ENCODE results near the gene LIMA1. TPM values are rescaled to one million over a fixed set of nuclear protein-coding genes. Genes with fewer than 3 reads are reported as not detected.

Gene LIMA1
- total and polyA plus RNA-seq, 2 of the 4 experiments (the other 2 are of a cell fraction), result 126 to 163 TPM

DNA sequence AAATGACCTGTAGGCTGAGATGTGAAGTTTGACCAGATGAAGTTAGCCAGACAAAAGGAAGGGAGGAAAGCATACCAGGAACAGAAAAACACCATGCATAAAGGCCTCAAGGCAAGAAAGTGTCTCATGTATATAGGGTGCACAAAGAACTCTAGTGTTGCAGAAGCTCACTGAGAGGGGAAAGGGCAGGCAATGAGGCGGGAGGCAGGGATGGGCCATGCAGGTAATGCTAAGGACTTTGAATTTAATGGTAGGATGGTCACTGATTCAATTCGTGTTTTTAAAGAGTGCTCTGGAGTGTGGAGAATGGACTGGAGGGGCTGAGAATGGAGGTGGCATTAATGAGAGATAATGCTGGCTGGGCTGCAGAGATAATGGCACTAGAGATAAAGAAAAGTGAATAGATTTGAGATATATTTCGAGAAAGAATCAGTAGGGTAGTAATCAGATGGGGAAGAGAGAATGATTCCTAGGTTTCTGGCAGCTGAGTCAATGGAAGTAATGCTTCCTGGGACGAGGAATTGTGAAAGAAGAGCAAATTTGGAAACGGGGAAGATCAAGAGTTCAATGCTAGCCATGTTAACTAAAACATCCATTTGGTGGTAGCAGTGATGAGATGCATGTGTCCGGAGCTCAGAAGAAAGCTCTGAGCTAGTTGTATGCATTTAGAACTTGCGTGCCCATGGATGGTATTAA is 43.1 kb downstream of the LIMA1 start:
- H3K79me1 ChIP-seq (ENCODE audit: low read depth in 1 of 2, low read length in 2 of 2), result peaks cover 9 to 22% of the 10 kb centered on the region in 2 experiments
- H2BK5ac ChIP-seq (ENCODE audit: low read depth, low read length, poor library complexity, severe bottlenecking), result peak overlapping the region; percentile 93
- H3K9me1 ChIP-seq (ENCODE audit: insufficient read depth, low read length), result peaks cover 10% of the 10 kb centered on the region
- peak overlapping the region; percentile 94 for H2BK15ac ChIP-seq (ENCODE audit: low read depth, low read length)
- intact Hi-C loops (cut with micrococcal nuclease) (loop anchor here (5.0 kb wide), 1 partner anchor 72 kb away; no protein-coding TSS in a partner anchor), in situ Hi-C loops (cut with MboI; ENCODE audit: low sequenced_read_pairs) (no loop called here), dilution Hi-C loops (cut with HindIII; ENCODE audit: low sequenced_read_pairs, unreplicated experiment) (no loop called here)
- H4K5ac ChIP-seq (ENCODE audit: low read depth, low read length), result peak overlapping the region; percentile 41
- peak overlapping the region; percentile 89 for H3K14ac ChIP-seq (replicated peaks; ENCODE audit: low read depth, low read length)
- H3K27ac ChIP-seq (ENCODE audit: insufficient read depth, low read length), result peak overlapping the region; percentile 79; the same call in 1 of the 2 replicates
- no peak overlapping the region for H2AK9ac ChIP-seq (replicated peaks; ENCODE audit: low read depth, low read length, poor library complexity)
- no peaks in the 10 kb centered on the region for H3K9me3 ChIP-seq (ENCODE audit: control insufficient read depth, insufficient read depth, low read length)
- no peaks in the 10 kb centered on the region; the same call in 1 of the 2 replicates for H4K20me1 ChIP-seq (ENCODE audit: insufficient read depth, low read length)
- ChIA-PET CTCF (no interaction called here), POLR2A (ENCODE audit: unreplicated experiment) (no interaction called here)
- WGBS, 2 experiments (ENCODE audit: extremely low coverage in 2 of 2, insufficient read length in 1 of 2), result 78 to 100% methylated on average over 1 to 5 of the region's 7 CpGs
- no peak overlapping the region for H3K9ac ChIP-seq (ENCODE audit: low read depth, low read length)
- peak overlapping the region; percentile 4 to 82; a peak in 3 of 4 replicates for H4K8ac ChIP-seq (ENCODE audit: low read depth in 2 of 2, low read length in 2 of 2)
- peak overlapping the region; percentile 81 for H2BK20ac ChIP-seq (ENCODE audit: low read depth, low read length)
- H4K91ac ChIP-seq (ENCODE audit: insufficient read depth, low read depth, low read length), result peak overlapping the region; percentile 68
- peak overlapping the region; percentile 67 for H3K23ac ChIP-seq (ENCODE audit: low read depth, low read length)
- peak overlapping the region; percentile 37; the same call in 1 of the 2 replicates for H3K4me2 ChIP-seq (ENCODE audit: low read depth, low read length)
- H3K56ac ChIP-seq (ENCODE audit: extremely low read depth, insufficient read depth, low read length), result no peak overlapping the region
- H2BK120ac ChIP-seq (ENCODE audit: low read depth, low read length), result peak overlapping the region; percentile 86
- DNase-seq (no peak), ATAC-seq (ENCODE audit: low read depth) (no peak)
- peak overlapping the region; percentile 33 for H2AFZ ChIP-seq (replicated peaks; ENCODE audit: low read length, poor library complexity)
- peaks cover 2% of the 10 kb centered on the region; the same call in 1 of the 2 replicates for H3K36me3 ChIP-seq (ENCODE audit: control insufficient read depth, insufficient read depth, low read length)
- peak overlapping the region; percentile 98 for H2AK5ac ChIP-seq (ENCODE audit: low read depth, low read length)
- H3K4me3 ChIP-seq (ENCODE audit: insufficient read depth, low read depth, low read length), result no peak overlapping the region
- peak overlapping the region; percentile 88 for H3K18ac ChIP-seq (ENCODE audit: low read depth, low read length)
- no TSS peak for BruUV-seq (replicated peaks)
- peak overlapping the region; percentile 82 for H3K4ac ChIP-seq (ENCODE audit: low read depth, low read length)
- H3K4me1 ChIP-seq (ENCODE audit: control insufficient read depth, insufficient read depth, low read length), result peaks cover 23% of the 10 kb centered on the region
- no peaks in the 10 kb centered on the region for H3K27me3 ChIP-seq (ENCODE audit: control insufficient read depth, insufficient read depth, low read length)
- no peak for TF ChIP-seq MAFK (IDR thresholded peaks at IDR 0.05; ENCODE audit: low read depth, low read length)
- no peak for TF ChIP-seq MAZ (IDR thresholded peaks at IDR 0.05; ENCODE audit: borderline replicate concordance, low read depth, low read length)
- TF ChIP-seq MXI1 (IDR thresholded peaks at IDR 0.05; ENCODE audit: borderline replicate concordance, low read depth, low read length), result no peak
- no peak for TF ChIP-seq RAD21 (IDR thresholded peaks at IDR 0.05; ENCODE audit: low read length)
- TF ChIP-seq CHD1 (IDR thresholded peaks at IDR 0.05; ENCODE audit: low read depth, low read length), result no peak
- TF ChIP-seq RFX5 (IDR thresholded peaks at IDR 0.05; ENCODE audit: low read depth, low read length), result no peak
- TF ChIP-seq, protein P1, sequence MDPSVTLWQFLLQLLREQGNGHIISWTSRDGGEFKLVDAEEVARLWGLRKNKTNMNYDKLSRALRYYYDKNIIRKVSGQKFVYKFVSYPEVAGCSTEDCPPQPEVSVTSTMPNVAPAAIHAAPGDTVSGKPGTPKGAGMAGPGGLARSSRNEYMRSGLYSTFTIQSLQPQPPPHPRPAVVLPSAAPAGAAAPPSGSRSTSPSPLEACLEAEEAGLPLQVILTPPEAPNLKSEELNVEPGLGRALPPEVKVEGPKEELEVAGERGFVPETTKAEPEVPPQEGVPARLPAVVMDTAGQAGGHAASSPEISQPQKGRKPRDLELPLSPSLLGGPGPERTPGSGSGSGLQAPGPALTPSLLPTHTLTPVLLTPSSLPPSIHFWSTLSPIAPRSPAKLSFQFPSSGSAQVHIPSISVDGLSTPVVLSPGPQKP (IDR thresholded peaks at IDR 0.05; ENCODE audit: borderline replicate concordance, low read depth, low read length), result no peak
- TF ChIP-seq, protein P2, sequence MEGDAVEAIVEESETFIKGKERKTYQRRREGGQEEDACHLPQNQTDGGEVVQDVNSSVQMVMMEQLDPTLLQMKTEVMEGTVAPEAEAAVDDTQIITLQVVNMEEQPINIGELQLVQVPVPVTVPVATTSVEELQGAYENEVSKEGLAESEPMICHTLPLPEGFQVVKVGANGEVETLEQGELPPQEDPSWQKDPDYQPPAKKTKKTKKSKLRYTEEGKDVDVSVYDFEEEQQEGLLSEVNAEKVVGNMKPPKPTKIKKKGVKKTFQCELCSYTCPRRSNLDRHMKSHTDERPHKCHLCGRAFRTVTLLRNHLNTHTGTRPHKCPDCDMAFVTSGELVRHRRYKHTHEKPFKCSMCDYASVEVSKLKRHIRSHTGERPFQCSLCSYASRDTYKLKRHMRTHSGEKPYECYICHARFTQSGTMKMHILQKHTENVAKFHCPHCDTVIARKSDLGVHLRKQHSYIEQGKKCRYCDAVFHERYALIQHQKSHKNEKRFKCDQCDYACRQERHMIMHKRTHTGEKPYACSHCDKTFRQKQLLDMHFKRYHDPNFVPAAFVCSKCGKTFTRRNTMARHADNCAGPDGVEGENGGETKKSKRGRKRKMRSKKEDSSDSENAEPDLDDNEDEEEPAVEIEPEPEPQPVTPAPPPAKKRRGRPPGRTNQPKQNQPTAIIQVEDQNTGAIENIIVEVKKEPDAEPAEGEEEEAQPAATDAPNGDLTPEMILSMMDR (conservative IDR thresholded peaks at IDR 0.05; ENCODE audit: low read depth, low read length), result no peak
- TF ChIP-seq POLR2A (IDR thresholded peaks at IDR 0.05; ENCODE audit: low read depth, low read length), result no peak
- no peak for TF ChIP-seq FOS (IDR thresholded peaks at IDR 0.05; ENCODE audit: low read depth, low read length)
- no peak for TF ChIP-seq SMC3 (IDR thresholded peaks at IDR 0.05; ENCODE audit: low read depth, low read length)
- TF ChIP-seq NFE2L2 (IDR thresholded peaks at IDR 0.05; ENCODE audit: low read depth, low read length), result no peak
- TF ChIP-seq CEBPB (IDR thresholded peaks at IDR 0.05; ENCODE audit: low read depth, low read length), result no peak
- TF ChIP-seq BHLHE40 (IDR thresholded peaks at IDR 0.05; ENCODE audit: low read depth, low read length), result no peak
- TF ChIP-seq, protein P3, sequence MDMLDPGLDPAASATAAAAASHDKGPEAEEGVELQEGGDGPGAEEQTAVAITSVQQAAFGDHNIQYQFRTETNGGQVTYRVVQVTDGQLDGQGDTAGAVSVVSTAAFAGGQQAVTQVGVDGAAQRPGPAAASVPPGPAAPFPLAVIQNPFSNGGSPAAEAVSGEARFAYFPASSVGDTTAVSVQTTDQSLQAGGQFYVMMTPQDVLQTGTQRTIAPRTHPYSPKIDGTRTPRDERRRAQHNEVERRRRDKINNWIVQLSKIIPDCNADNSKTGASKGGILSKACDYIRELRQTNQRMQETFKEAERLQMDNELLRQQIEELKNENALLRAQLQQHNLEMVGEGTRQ (IDR thresholded peaks at IDR 0.05; ENCODE audit: low read depth, low read length), result no peak

All from IMR-90 (cell line).